HFFc6 (cell line): ENCODE data around the gene CMIP. TPM values are rescaled to one million over a fixed set of nuclear protein-coding genes. Genes with fewer than 3 reads are reported as not detected.

Experiments
- DNase-seq: peaks from one replicate; pipeline ENCODE4 v3.0.0-alpha.2; 2018
- H3K27ac Mint-ChIP-seq: 2 replicates; pipeline ENCODE4 v1.8.0; 2020; ENCODE audit warnings: mild to moderate bottlenecking, mixed read lengths
- H3K27me3 Mint-ChIP-seq: 2 replicates; pipeline ENCODE4 v1.8.0; 2021; ENCODE audit warnings: mild to moderate bottlenecking, moderate library complexity, mixed read lengths; ENCODE audit not compliant: insufficient read depth
- H3K36me3 Mint-ChIP-seq: 2 replicates; pipeline ENCODE4 v1.8.0; 2021; ENCODE audit warnings: low read depth, mixed read lengths
- H3K4me1 Mint-ChIP-seq: 2 replicates; pipeline ENCODE4 v1.8.0; 2020; ENCODE audit warnings: low read depth, mixed read lengths
- H3K4me3 Mint-ChIP-seq: 2 replicates; pipeline ENCODE4 v1.8.0; 2020; ENCODE audit warnings: mild to moderate bottlenecking, moderate library complexity, mixed read lengths
- H3K9me3 Mint-ChIP-seq: 2 replicates; pipeline ENCODE4 v1.8.0; 2020; ENCODE audit warnings: mild to moderate bottlenecking, mixed read lengths
- total RNA-seq, 6 experiments: library from RNA; stranded (reverse); fragmentation: NEBNext Ultra II Directional; extraction: Animal tissue kit (Norgen Biotek cat#: 25700); gene quantifications; 2 replicates in 1 of 6; 3 replicates in 5 of 6; pipeline ENCODE4 v1.2.3, GENCODE V29; 2021
- TF ChIP-seq, protein P1 (sequence below): fragments of 200-600 bp; sonication (generic); IDR thresholded peaks from 2 replicates; pipeline ENCODE4 v1.5.0; 2021; ENCODE audit warnings: antibody characterized with exemption, mild to moderate bottlenecking

The CMIP gene
- total RNA-seq, 6 experiments from 2014 or later = 35.9 to 48.0 (median 43.5) TPM

GRCh38 chr16:81514041-81514559 lies 69.5 kb downstream of the CMIP start:
- Mint-ChIP-seq H3K27ac (peak overlapping the region; percentile 69), H3K4me3 (no peak overlapping the region; the same call in 1 of the 2 replicates), H3K4me1 (peaks cover 76% of the 10 kb centered on the region), H3K27me3 (peaks cover 3% of the 10 kb centered on the region), H3K36me3 (peaks cover 45% of the 10 kb centered on the region), H3K9me3 (peaks cover 15% of the 10 kb centered on the region; the same call in 1 of the 2 replicates)
- no peak for DNase-seq
- TF ChIP-seq, protein P1, sequence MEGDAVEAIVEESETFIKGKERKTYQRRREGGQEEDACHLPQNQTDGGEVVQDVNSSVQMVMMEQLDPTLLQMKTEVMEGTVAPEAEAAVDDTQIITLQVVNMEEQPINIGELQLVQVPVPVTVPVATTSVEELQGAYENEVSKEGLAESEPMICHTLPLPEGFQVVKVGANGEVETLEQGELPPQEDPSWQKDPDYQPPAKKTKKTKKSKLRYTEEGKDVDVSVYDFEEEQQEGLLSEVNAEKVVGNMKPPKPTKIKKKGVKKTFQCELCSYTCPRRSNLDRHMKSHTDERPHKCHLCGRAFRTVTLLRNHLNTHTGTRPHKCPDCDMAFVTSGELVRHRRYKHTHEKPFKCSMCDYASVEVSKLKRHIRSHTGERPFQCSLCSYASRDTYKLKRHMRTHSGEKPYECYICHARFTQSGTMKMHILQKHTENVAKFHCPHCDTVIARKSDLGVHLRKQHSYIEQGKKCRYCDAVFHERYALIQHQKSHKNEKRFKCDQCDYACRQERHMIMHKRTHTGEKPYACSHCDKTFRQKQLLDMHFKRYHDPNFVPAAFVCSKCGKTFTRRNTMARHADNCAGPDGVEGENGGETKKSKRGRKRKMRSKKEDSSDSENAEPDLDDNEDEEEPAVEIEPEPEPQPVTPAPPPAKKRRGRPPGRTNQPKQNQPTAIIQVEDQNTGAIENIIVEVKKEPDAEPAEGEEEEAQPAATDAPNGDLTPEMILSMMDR = no peak

GRCh38 chr16:81514568-81515258 lies 70.1 kb downstream of the CMIP start:
- Mint-ChIP-seq H3K27me3 (peaks cover 3% of the 10 kb centered on the region), H3K4me3 (no peak overlapping the region), H3K4me1 (peaks cover 78% of the 10 kb centered on the region), H3K27ac (no peak overlapping the region; the same call in 1 of the 2 replicates), H3K36me3 (peaks cover 45% of the 10 kb centered on the region), H3K9me3 (peaks cover 15% of the 10 kb centered on the region; the same call in 1 of the 2 replicates)
- TF ChIP-seq, protein P1 = no peak
- no peak for DNase-seq

- TF ChIP-seq, protein P1 = no peak
- peaks cover 79% of the 10 kb centered on the region for H3K4me1 Mint-ChIP-seq
- no peak overlapping the region for H3K4me3 Mint-ChIP-seq
- no peak overlapping the region; the same call in 1 of the 2 replicates for H3K27ac Mint-ChIP-seq
- peaks cover 15% of the 10 kb centered on the region; the same call in 1 of the 2 replicates for H3K9me3 Mint-ChIP-seq
- peaks cover 43% of the 10 kb centered on the region for H3K36me3 Mint-ChIP-seq
- H3K27me3 Mint-ChIP-seq = peaks cover 3% of the 10 kb centered on the region
- DNase-seq = no peak
These were observed 70.7 kb downstream of the CMIP start for GRCh38 chr16:81515281-81515680.

DNA sequence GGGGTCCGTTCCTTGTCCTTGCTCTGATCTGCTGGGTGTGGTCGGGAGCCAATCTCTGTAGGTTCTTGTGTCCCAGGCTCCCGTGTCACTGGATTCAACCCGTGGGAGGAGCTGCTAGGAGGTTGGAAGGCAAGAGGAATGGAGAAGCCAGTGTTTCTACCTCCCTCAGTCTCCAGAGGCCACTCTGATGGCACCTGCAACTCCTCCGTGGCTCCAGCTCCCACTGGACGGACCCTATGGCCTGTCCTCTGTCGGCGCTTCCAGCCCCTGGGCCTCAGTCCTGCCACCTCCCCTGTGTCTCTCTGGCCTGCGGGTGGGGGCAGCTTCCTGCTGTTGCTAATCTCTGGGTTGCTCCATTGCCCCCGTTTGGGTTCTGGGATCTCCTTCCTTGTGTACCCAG lies 71.1 kb downstream of the CMIP start:
- TF ChIP-seq, protein P1 = no peak
- H3K27ac Mint-ChIP-seq = peak overlapping the region; percentile 54
- H3K9me3 Mint-ChIP-seq = peaks cover 14% of the 10 kb centered on the region; the same call in 1 of the 2 replicates
- H3K4me1 Mint-ChIP-seq = peaks cover 79% of the 10 kb centered on the region
- H3K27me3 Mint-ChIP-seq = peaks cover 3% of the 10 kb centered on the region
- no peak for DNase-seq
- peaks cover 39% of the 10 kb centered on the region for H3K36me3 Mint-ChIP-seq
- no peak overlapping the region for H3K4me3 Mint-ChIP-seq

DNA sequence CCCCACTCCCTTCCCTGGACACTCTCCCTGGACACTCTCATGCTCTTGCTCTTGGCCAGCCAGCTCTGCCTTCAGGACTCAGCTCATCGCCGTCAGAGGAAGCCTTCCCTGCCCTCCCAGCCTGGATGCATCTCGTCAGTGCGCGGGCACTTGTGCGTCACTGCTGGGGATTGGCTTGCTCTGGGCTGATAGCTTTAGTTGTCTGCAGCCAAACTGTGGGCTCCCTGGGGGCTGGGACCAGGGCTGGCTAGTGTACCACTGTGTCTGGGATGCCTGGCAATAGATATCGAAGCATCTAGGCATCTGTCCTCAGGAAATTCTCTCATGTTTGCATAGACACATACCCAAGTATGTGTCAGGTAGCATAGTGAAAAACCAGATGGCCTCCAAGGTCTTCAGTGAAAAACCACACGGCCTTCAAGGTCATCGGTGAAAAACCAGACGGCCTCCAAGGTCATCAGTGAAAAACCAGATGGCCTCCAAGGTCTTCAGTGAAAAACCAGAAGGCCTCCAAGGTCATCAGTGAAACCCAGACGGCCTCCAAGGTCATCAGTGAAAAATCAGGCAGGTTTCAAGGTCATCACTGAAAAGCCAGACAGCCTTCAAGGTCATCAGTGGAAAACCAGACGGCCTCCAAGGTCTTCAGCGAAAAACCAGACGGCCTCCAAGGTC lies 72.0 kb downstream of the CMIP start:
- TF ChIP-seq, protein P1 = no peak
- Mint-ChIP-seq H3K27ac (no peak overlapping the region), H3K27me3 (peaks cover 3% of the 10 kb centered on the region), H3K4me1 (peaks cover 74% of the 10 kb centered on the region), H3K9me3 (peaks cover 6% of the 10 kb centered on the region; the same call in 1 of the 2 replicates), H3K4me3 (no peak overlapping the region), H3K36me3 (peaks cover 31% of the 10 kb centered on the region)
- DNase-seq = no peak
